ENCODE measurements around the gene CACNA1C.

CACNA1C gene

DNA sequence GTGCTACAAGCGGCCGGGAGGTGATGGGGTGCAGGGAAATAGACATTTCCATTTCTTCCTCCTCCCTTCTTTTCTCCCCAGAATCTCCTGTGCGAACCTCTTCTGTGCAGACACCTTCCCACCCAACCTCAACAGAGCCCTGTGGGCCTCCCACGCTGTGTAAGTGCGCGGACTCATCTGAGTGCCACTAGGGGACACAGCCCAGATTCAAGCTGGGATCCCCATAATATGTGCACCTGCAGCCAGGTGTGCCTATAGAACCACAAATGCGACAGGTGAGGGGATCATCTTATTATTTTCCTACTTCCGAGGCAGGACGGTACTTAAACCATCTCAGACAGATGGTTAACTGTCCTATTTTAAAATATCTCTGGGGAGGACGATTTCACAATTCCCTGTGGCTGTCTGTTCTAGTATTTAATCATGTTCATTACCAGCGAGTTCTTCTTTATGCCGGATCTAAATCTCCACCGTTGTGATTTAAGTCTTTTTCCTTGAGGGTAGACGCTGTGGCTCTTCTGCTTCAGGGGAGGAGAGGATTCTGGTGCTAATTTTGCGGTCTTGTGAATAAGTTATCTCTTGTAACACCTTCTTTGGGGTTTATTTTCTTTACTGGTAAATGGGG lies 17.2 kb upstream of the CACNA1C start:
- no peak for DNase-seq (ENCODE audit: low read depth)

- DNase-seq (ENCODE audit: low read depth) = no peak
Observed at GRCh38 chr12:2039034-2039433, 13.8 kb upstream of the CACNA1C start.

DNA sequence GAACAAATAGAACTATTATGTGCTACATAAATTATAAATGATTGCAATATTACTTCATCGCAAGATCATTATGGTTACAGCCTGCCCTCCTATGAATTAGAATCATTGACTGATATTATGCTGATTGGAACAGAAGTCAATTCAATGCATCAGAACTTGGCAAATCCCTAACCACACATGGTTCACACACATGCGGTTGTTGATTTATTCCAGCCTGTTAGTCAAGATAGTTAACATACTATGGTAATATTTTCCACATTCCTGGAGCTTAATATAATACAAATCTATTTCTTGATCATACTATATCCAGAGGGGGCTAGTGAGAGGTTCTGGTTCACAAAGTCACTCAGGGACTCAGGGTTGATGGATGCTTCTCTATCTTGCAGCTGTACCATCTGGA lies 9.7 kb upstream of the CACNA1C start:
- no peak for DNase-seq (ENCODE audit: low read depth)

DNA sequence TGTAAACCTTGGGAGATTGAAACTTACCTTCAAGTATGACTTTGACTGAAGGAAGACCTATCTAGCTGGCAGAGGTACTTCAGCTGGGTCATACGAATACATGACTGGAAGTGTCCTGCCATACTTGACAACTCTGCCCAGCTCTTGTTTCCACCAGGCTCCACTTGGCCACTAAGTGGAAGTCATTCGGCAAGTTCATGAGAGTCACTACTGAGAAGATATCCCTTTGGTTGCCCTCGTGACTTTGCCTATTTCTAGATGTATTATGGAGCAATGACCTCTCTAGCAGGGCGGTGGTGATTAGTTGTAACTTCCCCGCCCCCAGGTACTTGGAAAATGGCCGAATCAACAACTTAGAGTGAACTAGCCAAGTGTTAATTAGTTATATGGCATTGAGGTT lies 8.6 kb upstream of the CACNA1C start:
- DNase-seq (ENCODE audit: low read depth) = no peak

DNA sequence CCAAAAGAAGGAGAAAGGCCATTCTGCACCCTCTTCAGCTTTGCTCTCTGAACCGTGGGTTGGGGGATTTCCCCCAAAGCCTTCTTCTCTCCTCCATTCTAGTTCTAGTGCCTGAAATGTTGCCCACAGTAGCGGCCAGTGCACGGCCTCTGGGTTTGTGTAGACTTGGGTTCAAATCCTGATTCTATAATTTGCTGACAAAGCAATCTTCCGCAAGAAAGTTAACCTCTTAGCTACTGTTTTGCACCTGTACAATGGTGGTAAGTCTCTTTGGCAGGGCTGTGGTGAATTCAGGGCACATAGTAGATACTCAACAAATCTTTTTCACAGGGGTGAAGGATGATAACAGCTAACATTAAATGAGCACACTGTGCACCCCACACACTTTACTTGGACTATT lies 5.8 kb upstream of the CACNA1C start:
- DNase-seq (ENCODE audit: low read depth) = no peak

DNA sequence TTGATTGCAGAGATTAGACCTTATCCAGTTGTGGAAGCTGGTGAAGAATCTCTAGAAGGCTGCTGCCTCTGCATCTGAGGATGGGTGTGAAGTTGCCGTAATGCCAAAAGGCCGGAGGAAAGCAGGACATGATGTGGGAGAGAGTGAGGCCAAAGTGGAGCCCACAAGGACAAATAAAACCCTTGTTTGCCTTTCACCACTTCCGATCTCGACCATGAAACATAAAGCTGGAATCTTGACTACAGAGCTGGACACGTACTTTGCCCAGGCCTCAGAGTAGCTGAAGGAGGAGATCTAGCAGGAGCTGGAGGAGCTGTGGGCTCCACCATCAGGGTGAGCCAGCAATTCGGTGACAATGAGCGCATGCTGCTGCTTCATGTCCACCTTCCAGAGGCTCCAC lies 5.0 kb upstream of the CACNA1C start:
- DNase-seq (ENCODE audit: low read depth) = no peak

DNA sequence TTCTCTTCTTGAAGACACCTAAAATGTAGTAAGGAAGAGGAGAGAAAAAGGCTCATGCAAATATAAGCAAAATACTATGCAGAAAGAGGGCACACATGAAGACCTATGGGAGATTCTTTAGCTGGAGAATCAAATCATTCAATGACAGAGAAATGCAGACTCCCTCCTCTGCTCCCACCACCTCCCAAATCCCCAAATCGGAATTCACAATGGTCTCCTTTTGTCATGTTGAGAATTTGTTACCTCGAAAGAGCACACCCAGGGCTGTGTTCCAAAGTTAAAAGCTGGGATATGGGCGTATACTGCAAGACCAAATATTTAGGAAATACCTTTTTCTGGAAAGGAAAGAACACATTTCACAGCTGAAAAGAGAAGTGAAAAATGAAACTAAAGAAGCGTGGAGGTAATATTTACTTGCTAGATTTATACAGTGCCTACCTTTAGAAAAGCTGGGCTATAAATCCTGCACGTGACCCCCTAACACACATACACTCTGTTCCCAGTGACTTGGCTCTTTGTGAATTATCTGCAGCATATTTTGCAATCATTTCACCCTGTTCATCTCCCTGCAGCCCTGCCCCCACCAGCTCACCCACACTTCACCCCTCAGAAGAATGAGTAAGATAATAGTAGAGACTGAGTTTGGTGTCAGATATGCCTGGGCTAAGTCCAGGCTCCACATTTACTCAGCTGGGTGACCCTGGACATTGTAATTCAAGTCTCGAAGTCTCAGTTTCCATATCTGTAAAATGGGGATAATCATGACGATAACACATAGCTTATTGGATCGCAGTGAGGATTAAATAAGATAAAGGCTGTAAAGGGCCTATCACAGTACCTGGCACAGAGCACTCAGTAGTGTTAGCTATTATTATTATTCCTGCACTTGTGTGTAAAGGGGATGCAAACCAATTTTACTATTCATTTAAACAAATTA lies 2.9 kb upstream of the CACNA1C start:
- DNase-seq (ENCODE audit: low read depth) = no peak

- no peak for DNase-seq (ENCODE audit: low read depth)
Observed at GRCh38 chr12:2051700-2052621, 826 bp upstream of the CACNA1C start.

GRCh38 chr12:2053691-2054090 lies 904 bp downstream of the CACNA1C start:
- DNase-seq (ENCODE audit: low read depth) = no peak

GRCh38 chr12:2054091-2055018 lies 1.6 kb downstream of the CACNA1C start:
- DNase-seq (ENCODE audit: low read depth) = no peak

- no peak for DNase-seq (ENCODE audit: low read depth)
Observed at GRCh38 chr12:2057041-2057794, 4.4 kb downstream of the CACNA1C start.

GRCh38 chr12:2057795-2058408 lies 5.1 kb downstream of the CACNA1C start:
- DNase-seq (ENCODE audit: low read depth) = no peak

DNA sequence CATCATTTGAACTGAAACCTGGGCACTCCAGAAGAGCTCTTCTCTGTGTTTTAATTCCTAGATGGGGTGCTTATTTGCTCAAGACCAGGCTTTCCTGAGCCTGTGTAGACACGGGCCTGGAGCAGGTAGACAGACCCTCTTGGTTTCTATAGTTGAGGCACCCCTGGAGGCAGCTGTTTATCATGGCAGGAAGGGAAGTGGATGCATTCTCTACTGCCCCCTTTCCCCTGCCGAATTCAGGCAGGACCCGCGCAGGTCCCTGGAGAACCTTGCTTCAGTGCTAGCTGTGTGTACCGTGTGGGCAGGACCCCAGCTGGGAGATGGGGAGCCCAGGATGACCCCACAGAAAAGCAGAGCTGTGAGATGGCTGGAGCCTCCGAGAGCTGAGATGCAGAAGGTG lies 6.0 kb downstream of the CACNA1C start:
- no peak for DNase-seq (ENCODE audit: low read depth)

- DNase-seq (ENCODE audit: low read depth) = no peak
Observed at GRCh38 chr12:2061402-2061801, 8.6 kb downstream of the CACNA1C start.

DNA sequence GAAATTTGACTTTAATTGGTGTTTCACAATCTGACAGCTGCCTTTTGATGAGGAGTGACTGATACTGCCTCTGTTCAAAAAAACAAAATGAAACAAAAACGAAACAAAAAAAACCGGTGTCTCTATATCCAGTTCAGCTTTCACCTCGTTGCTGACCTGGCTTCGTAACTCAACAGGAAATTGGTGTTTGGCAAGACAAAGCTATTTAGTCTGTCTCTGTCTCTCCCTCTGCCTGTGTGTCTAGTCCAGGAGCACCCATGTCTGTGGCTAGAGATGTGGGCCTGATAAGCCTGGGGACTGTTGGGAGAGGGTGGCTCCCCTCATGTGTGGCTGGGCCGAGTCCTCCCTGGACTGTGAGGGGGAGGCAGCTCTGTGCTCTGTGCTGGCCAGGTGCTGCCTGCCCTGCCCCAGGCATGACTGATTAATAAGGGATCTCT lies 11.3 kb downstream of the CACNA1C start:
- no peak for DNase-seq (ENCODE audit: low read depth)

DNA sequence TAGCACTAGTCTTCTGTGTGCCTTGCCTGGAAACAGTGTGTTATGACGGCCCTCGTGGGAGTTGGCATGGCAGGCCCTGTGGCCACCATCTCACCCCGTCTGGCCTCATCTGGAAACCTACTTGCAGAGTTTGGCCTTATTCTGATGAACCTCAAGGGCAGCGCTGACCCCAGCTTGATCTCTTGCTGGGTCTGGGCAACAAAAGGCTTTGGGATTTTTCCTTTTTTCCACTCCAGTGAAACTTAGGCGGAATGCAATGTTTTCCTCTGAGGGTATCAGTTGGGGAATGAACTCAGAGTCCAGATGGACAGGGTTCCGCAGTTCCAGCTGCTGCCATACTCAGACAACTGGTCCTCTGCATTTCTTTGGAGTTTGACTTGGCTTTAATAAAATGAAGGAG lies 15.9 kb downstream of the CACNA1C start:
- no peak for DNase-seq (ENCODE audit: low read depth)

DNA sequence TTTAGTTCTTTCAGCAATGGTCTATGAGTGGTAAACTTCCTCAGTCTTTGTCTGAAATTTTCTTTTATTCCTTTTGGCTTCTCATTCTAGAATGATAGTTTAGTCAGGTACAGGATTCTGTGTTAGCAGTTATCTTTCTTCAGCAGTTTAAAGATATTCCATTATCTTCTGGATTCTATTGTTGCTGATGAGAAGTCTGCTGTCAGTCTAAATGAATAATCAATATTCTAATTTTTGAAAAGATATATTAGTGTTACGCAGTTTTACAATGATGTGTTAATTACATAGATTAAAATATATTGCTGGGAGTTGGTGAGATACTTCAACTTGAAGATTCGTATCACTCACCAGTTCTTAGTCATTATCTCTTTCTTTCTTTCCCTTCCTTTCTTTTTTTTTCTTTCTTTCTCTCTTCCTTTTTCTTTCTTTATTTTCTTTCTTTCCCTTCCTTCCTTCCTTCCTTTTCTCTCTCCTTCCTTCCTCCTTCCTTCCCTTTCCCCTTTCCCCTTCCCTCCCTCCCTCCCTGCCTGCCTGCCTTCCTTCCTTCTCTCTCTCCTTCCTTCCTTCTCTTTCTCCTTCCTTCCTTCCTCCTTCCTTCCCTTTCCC lies 17.8 kb downstream of the CACNA1C start:
- DNase-seq (ENCODE audit: low read depth) = no peak

DNA sequence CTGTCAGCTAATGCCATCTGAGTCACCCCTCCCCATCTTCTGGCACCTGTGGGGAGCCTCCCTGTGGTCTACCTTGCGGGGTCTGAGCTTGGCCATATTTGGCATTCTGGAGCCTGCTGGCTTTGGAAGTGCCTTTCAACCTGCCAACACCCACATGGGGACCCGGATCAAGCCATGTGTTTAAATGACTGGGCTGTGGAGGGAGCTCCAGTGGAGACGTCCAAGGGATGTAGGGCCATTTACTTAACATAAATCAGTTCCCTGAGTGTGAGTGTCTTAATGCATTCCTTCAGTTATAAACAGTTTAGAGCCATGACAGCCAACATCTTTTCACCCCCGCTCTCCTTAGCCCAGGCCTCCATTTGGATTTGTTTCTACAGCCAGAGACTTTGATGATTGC lies 22.0 kb downstream of the CACNA1C start:
- no peak for DNase-seq (ENCODE audit: low read depth)

DNA sequence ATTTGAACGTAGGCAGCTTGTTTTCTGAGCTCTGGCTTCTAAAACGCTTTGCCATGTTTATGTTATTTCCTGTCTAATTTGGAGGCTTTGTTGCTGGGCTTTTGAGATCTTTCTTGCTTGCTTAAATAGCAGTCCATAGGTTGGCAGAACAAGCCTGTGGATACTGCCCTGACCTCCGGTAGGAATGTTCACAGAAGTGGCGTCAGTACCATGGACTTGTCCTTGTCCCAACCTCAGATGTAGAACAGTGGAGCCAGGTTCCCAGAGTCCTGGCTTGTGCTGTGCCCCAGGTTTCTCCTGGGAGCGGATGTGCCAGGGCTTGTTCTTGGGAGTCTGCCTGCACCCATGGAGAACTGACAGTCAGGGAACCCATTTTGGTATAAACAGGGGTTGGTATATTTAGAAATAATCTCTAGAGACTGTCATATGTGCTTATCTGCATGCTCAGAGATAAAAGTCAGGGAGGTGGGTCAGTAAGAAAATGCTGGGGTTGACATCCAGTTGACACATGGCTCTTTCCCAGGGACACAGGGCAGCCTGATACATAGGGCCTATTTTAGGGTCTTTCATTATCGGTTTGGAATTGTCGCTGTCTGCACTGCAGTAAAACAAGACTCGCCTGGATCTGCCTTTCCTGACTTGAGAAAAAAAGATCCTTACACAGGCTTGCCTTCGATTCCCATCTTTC lies 22.9 kb downstream of the CACNA1C start:
- no peak for DNase-seq (ENCODE audit: low read depth)

Measured in T follicular helper cell (primary cell).